Choroid plexus epithelial cell (primary cell): ENCODE measurements around the gene KLF2.
"Not testable (repeated sequence)": the region's sequence is repeated elsewhere in the genome, so short reads cannot be mapped to it uniquely, and the experiment has no call there.

Source experiments
- DNase-seq: peaks from one replicate; pipeline ENCODE4 v3.0.0-alpha.2; 2010; ENCODE audit warnings: low read depth
- H3K4me3 ChIP-seq: 2 replicates; pipeline ENCODE4 v1.5.1; 2011; ENCODE audit warnings: low read depth, mild to moderate bottlenecking, control low read depth, low read length, moderate library complexity
- CTCF ChIP-seq: conservative IDR thresholded peaks from 2 replicates; pipeline ENCODE4 v1.5.1; 2011; ENCODE audit warnings: low read depth, mild to moderate bottlenecking, control low read depth, inconsistent platforms, low read length, moderate library complexity

KLF2 gene

GRCh38 chr19:16324384-16325160, at the start of gene KLF2:
Gene KLF2, plus strand, starts transcription at chr19:16324826. Its CDS starts 98 bp downstream, at chr19:16324924.
- peak within 1 kb of the TSS; percentile 70 for H3K4me3 ChIP-seq
- DNase-seq = peak; percentile 92
- no peak for TF ChIP-seq CTCF

- no peak for DNase-seq
- TF ChIP-seq CTCF = no peak
- H3K4me3 ChIP-seq = no peak overlapping the region
Observed at GRCh38 chr19:16280306-16280705, 44.3 kb upstream of the KLF2 start.

DNA sequence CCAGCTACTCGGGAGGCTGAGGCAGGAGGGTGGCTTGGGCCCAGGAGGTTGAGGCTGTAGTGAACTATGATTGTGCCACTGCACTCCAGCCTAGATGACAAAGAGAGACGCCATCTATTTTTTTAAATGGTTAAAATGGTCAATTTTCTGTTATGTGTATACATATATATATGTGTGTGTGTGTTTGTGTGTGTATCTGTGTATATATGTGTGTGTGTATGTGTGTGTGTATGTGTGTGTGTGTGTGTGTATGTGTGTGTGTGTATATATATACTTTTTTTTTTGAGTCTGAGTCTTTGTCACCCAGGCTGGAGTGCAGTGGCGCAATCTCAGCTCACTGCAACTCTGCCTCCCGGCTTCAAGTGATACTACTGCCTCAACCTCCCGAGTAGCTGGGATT, 42.9 kb upstream of the KLF2 start:
- TF ChIP-seq CTCF = no peak
- no peak overlapping the region for H3K4me3 ChIP-seq
- DNase-seq = no peak

GRCh38 chr19:16283210-16284061, 41.2 kb upstream of the KLF2 start:
- peak overlapping the region; percentile 38 for H3K4me3 ChIP-seq
- TF ChIP-seq CTCF = no peak
- DNase-seq = peak; percentile 82

DNA sequence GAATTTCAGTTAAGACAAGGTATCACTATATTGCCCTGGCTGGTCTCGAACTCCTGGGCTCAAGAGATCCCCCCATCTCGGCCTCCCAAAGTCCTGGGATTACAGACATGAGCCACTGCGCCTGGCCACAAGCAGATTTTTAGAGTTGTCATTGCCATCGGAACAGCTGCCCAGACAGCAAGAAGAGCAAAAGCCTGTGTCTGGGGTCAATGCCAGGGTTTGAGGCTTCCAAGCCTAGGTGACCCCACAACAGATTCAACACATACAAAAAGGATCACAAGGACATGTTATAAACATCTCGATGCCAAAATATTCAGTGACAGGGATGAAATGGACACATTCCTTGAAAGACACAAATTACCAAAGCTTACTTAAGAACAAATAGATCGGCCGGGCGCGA, 40.1 kb upstream of the KLF2 start:
- TF ChIP-seq CTCF = no peak
- H3K4me3 ChIP-seq = no peak overlapping the region

DNA sequence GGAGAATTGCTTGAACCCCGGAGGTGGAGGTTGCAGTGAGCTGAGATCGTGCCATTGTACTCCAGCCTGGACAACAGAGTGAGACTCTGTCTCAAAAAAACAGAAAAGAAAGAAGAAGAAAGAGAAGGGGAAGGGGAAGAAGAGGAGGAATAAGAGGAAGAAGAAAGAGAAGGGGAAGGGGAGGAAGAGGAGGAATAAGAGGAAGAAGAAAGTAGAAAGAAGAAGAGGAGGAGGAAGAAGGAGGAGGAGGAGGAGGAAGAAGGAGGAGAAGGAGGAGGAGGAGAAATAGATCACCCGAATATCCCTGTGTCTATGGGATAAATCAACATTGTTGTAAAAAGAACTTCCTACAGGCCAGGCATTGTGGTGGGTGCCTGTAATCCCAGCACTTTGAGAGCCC, 39.5 kb upstream of the KLF2 start:
- H3K4me3 ChIP-seq, DNase-seq: not testable (repeated sequence)

More for the DNA sequence above, 40.1 kb upstream of the KLF2 start:
- no peak for DNase-seq

GRCh38 chr19:16285769-16286498, 38.7 kb upstream of the KLF2 start:
- DNase-seq = no peak
- H3K4me3 ChIP-seq = no peak overlapping the region
- no peak for TF ChIP-seq CTCF
